ENCODE results near the gene UFM1.

Gene UFM1

DNA sequence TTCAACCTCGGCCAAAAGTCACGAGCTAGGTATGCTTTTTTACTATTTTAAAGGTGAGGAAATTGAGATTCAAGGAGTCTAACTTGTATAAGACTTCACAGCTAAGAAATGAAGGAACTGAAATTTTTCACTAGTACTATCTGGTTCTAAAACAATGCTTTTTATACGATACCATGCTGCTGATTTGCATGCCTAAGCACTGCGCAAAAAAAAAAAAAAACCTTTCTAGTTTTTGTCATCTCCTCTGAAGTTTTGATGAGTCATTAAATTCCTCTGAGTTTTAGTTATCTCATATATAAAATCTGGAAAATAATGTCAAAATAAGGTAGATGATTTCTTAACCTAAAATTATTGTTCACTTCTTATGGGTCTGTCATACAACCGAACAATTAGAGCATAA is 28.0 kb upstream of the UFM1 start:
- no peak for DNase-seq (ENCODE audit: extremely low read depth, low read depth)
- H3K4me3 ChIP-seq (replicated peaks; ENCODE audit: low read depth, low read length), result no peak overlapping the region
- TF ChIP-seq, protein P1, sequence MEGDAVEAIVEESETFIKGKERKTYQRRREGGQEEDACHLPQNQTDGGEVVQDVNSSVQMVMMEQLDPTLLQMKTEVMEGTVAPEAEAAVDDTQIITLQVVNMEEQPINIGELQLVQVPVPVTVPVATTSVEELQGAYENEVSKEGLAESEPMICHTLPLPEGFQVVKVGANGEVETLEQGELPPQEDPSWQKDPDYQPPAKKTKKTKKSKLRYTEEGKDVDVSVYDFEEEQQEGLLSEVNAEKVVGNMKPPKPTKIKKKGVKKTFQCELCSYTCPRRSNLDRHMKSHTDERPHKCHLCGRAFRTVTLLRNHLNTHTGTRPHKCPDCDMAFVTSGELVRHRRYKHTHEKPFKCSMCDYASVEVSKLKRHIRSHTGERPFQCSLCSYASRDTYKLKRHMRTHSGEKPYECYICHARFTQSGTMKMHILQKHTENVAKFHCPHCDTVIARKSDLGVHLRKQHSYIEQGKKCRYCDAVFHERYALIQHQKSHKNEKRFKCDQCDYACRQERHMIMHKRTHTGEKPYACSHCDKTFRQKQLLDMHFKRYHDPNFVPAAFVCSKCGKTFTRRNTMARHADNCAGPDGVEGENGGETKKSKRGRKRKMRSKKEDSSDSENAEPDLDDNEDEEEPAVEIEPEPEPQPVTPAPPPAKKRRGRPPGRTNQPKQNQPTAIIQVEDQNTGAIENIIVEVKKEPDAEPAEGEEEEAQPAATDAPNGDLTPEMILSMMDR (IDR thresholded peaks at IDR 0.05; ENCODE audit: low read depth, low read length, missing control alignments), result no peak

DNA sequence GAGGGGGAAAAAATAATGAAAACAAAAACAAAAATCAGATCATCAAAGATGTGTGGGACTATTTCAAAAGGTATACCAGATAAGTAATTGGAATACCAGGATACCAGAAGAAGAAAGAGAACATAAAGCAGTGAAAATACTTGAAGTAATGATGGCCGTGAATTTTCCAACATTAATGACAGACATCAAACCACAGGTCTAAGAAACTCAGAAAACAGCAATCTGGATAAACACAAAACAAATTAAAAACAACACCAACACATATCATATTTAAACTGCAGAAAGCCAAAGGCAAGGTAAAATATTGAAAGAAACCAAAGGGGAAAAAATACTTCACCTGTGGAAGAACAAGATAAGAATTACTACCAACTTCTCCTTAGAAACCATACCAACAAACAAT is 24.2 kb upstream of the UFM1 start:
- no peak overlapping the region for H3K4me3 ChIP-seq (replicated peaks; ENCODE audit: low read depth, low read length)
- DNase-seq (ENCODE audit: extremely low read depth, low read depth), result no peak
- TF ChIP-seq, protein P1 (IDR thresholded peaks at IDR 0.05; ENCODE audit: low read depth, low read length, missing control alignments), result no peak

DNA sequence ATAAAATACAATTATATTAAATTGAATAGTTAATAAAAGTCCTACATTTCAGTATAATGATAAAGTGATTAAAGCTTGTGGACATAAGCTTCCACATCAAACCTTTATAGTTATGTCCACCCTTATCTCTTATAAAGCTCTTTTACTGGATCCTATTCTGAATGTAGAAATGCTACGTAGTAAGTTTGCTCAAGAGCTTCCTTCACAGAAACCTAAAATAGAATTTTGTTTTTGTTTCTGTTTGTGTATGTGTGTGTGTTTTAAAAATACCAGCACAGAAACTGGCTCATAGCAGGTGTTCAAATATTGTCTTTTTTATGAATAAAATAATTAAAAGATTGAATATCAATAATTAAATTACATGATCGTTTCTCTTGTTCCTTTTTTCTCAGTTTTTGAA is 21.0 kb upstream of the UFM1 start:
- H3K4me3 ChIP-seq (replicated peaks; ENCODE audit: low read depth, low read length), result no peak overlapping the region
- TF ChIP-seq, protein P1 (IDR thresholded peaks at IDR 0.05; ENCODE audit: low read depth, low read length, missing control alignments), result no peak
- no peak for DNase-seq (ENCODE audit: extremely low read depth, low read depth)

DNA sequence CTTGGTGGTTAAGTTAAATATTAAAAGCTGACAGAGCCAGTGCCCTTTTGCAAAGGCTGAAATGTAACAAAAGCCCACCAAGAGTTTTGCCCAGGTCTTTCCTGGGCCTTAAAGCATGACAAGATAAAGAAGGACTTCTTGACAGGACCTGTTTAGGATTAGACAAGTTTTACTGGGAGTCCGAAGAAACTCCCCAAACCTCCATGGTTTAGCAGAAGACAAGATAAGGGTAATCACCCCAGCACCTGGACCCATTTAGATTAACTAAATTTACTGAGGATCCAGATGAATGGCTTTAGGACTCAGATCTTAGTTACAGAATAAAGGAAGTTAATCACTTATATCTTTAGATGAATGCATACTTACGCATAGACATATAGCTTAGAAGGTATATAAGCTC is 14.8 kb upstream of the UFM1 start:
- no peak overlapping the region for H3K4me3 ChIP-seq (replicated peaks; ENCODE audit: low read depth, low read length)
- TF ChIP-seq, protein P1 (IDR thresholded peaks at IDR 0.05; ENCODE audit: low read depth, low read length, missing control alignments), result no peak
- no peak for DNase-seq (ENCODE audit: extremely low read depth, low read depth)

DNA sequence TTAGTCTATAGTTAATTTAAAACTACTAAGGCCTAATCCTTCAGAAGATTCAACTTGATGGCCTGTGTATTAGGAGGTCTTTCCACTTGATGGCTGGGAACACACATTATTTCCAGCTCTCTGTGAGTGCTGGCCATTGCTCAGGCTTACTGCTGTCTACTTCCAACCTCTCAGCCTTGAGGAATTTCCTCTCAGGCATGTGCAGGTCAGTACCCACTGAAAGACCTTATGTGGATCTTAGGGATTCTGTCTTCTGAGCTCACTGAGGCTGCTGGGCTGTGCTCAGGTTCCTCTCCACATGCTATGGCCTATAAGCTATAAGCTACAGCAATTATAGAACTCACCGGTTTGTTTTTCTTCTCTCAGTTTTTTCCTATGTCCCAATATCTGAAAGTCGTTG is 11.6 kb upstream of the UFM1 start:
- no peak overlapping the region for H3K4me3 ChIP-seq (replicated peaks; ENCODE audit: low read depth, low read length)
- TF ChIP-seq, protein P1 (IDR thresholded peaks at IDR 0.05; ENCODE audit: low read depth, low read length, missing control alignments), result no peak
- DNase-seq (ENCODE audit: extremely low read depth, low read depth), result no peak

DNA sequence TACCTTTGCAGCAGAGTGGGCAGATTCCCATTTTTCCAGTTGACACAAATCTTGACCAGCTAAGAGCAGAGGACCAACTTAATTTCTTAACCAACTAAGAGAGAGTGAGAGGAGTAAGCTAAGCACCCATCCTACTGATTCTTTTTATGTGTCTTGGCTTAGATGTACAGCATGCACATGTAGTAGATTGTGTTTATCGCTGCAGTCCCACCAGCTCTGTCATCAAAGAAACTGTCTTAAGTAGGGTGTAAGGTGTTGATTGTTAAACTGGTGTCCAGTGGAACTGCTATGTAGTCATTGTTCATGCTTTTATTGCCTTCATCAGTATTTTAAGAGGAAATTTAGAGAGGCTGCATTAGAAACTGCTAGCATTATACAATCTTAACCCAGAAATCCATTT is 9.0 kb upstream of the UFM1 start:
- no peak for DNase-seq (ENCODE audit: extremely low read depth, low read depth)
- TF ChIP-seq, protein P1 (IDR thresholded peaks at IDR 0.05; ENCODE audit: low read depth, low read length, missing control alignments), result no peak
- no peak overlapping the region for H3K4me3 ChIP-seq (replicated peaks; ENCODE audit: low read depth, low read length)

DNA sequence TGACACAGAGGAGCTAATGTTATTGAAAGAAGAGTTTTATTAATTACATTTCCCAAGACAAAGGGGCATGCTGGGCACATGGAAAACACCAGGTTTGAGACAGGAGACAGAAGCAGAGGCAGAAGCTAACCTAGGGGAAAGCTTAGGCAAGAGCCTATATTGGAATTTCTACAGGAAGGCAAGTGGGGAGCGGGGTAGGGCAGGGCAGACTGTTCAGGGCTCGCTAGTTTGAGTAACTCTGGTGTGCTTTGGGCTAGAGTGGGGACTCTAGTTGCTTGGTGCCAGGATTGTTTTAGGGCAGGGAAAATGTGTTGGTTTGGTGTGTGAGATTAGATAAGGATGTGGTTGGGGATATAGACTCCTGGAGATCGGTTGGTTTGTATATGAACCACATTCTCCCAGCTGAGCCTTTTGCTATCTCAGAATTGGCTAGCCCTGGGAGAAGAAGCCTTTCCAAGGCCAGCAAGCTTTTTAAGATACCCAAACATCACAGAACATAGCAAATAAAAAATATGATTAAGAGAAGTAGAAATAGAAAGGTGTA is 8.4 kb upstream of the UFM1 start:
- H3K4me3 ChIP-seq (replicated peaks; ENCODE audit: low read depth, low read length), result no peak overlapping the region
- TF ChIP-seq, protein P1 (IDR thresholded peaks at IDR 0.05; ENCODE audit: low read depth, low read length, missing control alignments), result no peak
- DNase-seq (ENCODE audit: extremely low read depth, low read depth), result no peak

All from HFF-Myc (cell line).